HCT116 (cell line): ENCODE results near the gene LRRN2. TPM values are rescaled to one million over a fixed set of nuclear protein-coding genes. Genes with fewer than 3 reads are reported as not detected.

ENCODE experiments used
- ATAC-seq: fragments of 200-7000 bp; cut with Tn5 transposase; 2 replicates; pipeline ENCODE4 v1.9.1; 2020; ENCODE audit warnings: mild to moderate bottlenecking, moderate library complexity
- BruUV-seq: library from RNA; stranded (reverse); fragments of 400-500 nt; replicated peaks from 2 replicates; lab custom pipeline; 2021; lab: Mats Ljungman, UMichigan
- CTCF ChIA-PET: fragments of 300-600 bp; sonication (Branson Sonifier 250); formaldehyde crosslinking; loops from one replicate; lab custom pipeline; 2021; ENCODE audit warnings: antibody characterized with exemption; lab: Charles Lee
- POLR2A ChIA-PET: fragments of 300-600, 350-600 bp; sonication (Branson Sonifier 250); formaldehyde crosslinking; loops from one replicate; lab custom pipeline; 2021; ENCODE audit warnings: antibody characterized with exemption; lab: Charles Lee
- RAD21 ChIA-PET, 2 experiments: fragments of 300-600 bp; sonication (Branson Sonifier 250); formaldehyde crosslinking; loops; one replicate each; lab custom pipeline; 2023; ENCODE audit warnings: low total read pairs in 2 of 2; ENCODE audit not compliant: uncharacterized antibody in 2 of 2, unreplicated experiment in 2 of 2, low non-redundant PET in 1 of 2; lab: Charles Lee
- DNase-seq: peaks from one replicate; pipeline ENCODE4 v3.0.0-alpha.2; 2010; ENCODE audit warnings: low read depth, low spot score
- H2AFZ ChIP-seq: fragments of 200-600 bp; shearing (Covaris generic), sonication (generic); 2 replicates; pipeline ENCODE4 v1.6.1; 2017; ENCODE audit warnings: low read depth, mixed run types, mixed read lengths, antibody characterized with exemption, low read length; ENCODE audit not compliant: poor library complexity, severe bottlenecking
- H3K27ac ChIP-seq: 2 replicates; pipeline ENCODE4 v1.5.1; 2012; ENCODE audit warnings: low read depth, low read length
- H3K27me3 ChIP-seq: fragments of 200-600 bp; sonication (generic); 2 replicates; pipeline ENCODE4 v1.6.1; 2016; ENCODE audit warnings: mixed run types, low read length, mixed read lengths; ENCODE audit not compliant: insufficient read depth
- H3K36me3 ChIP-seq, 2 experiments: fragments of 200-500 bp in 1 of 2; fragments of 200-600 bp in 1 of 2; sonication (Bioruptor generic) in 1 of 2; sonication (generic) in 1 of 2; 2 replicates each; pipeline versions ENCODE4 v1.5.1 to v1.6.1; 2014 to 2016; ENCODE audit warnings: low read length in 2 of 2, inconsistent platforms in 1 of 2, mixed read lengths in 1 of 2, mixed run types in 1 of 2; ENCODE audit not compliant: insufficient read depth in 2 of 2, control insufficient read depth in 1 of 2
- H3K4me1 ChIP-seq, 2 experiments: fragments of 200-600 bp in 1 of 2; sonication (generic) in 1 of 2; 2 replicates each; pipeline versions ENCODE4 v1.5.1 to v1.6.1; 2012 to 2017; ENCODE audit warnings: low read length in 2 of 2, inconsistent platforms in 1 of 2, mild to moderate bottlenecking in 1 of 2, mixed read lengths in 1 of 2, mixed run types in 1 of 2, moderate library complexity in 1 of 2; ENCODE audit not compliant: insufficient read depth in 2 of 2, control insufficient read depth in 1 of 2
- H3K4me2 ChIP-seq: fragments of 200-600 bp; sonication (generic); 2 replicates; pipeline ENCODE4 v1.6.1; 2017; ENCODE audit warnings: mixed run types, low read length, mixed read lengths
- H3K4me3 ChIP-seq, 2 experiments: fragments of 200-600 bp in 1 of 2; sonication (generic) in 1 of 2; replicated peaks in 1 of 2; 2 replicates each; pipeline ENCODE4 v1.5.1; 2011 to 2016; ENCODE audit warnings: low read length in 2 of 2, control low read depth in 1 of 2, low read depth in 1 of 2, mild to moderate bottlenecking in 1 of 2, mixed read lengths in 1 of 2, mixed run types in 1 of 2
- H3K79me2 ChIP-seq: fragments of 200-600 bp; sonication (generic); 2 replicates; pipeline ENCODE4 v1.6.1; 2017; ENCODE audit warnings: mild to moderate bottlenecking, mixed run types, low read length, moderate library complexity, mixed read lengths; ENCODE audit not compliant: insufficient read depth
- H3K9ac ChIP-seq: fragments of 200-600 bp; sonication (generic); 2 replicates; pipeline ENCODE4 v1.6.1; 2016; ENCODE audit warnings: low read length, mixed read lengths
- H3K9me2 ChIP-seq: fragments of 200-600 bp; sonication (generic), shearing (Covaris generic); 2 replicates; pipeline ENCODE4 v1.6.1; 2017; ENCODE audit warnings: mixed run types, mild to moderate bottlenecking, moderate library complexity; ENCODE audit not compliant: insufficient read depth
- H3K9me3 ChIP-seq, 2 experiments: fragments of 200-500 bp in 1 of 2; fragments of 200-600 bp in 1 of 2; sonication (Bioruptor generic) in 1 of 2; sonication (generic) in 1 of 2; 2 replicates each; pipeline ENCODE4 v1.6.1; 2014 to 2017; ENCODE audit warnings: low read length in 2 of 2, mixed read lengths in 2 of 2, inconsistent platforms in 1 of 2, low read depth in 1 of 2, mild to moderate bottlenecking in 1 of 2, mixed run types in 1 of 2, moderate library complexity in 1 of 2; ENCODE audit not compliant: control insufficient read depth in 1 of 2, insufficient read depth in 1 of 2
- H4K20me1 ChIP-seq: fragments of 200-600 bp; sonication (generic), shearing (Covaris generic); 2 replicates; pipeline ENCODE4 v1.6.1; 2017; ENCODE audit warnings: mixed run types, mild to moderate bottlenecking, moderate library complexity; ENCODE audit not compliant: insufficient read depth
- ATF3 ChIP-seq: IDR thresholded peaks from 2 replicates; pipeline ENCODE4 v1.6.1; 2012
- CEBPB ChIP-seq: IDR thresholded peaks from 2 replicates; pipeline ENCODE4 v1.6.1; 2012; ENCODE audit warnings: low read depth
- ELF1 ChIP-seq: IDR thresholded peaks from 2 replicates; pipeline ENCODE4 v1.6.1; 2012; ENCODE audit warnings: low read depth, borderline replicate concordance
- FOSL1 ChIP-seq: IDR thresholded peaks from 2 replicates; pipeline ENCODE4 v1.6.1; 2012; ENCODE audit warnings: low read depth
- JUND ChIP-seq: IDR thresholded peaks from 2 replicates; pipeline ENCODE4 v1.6.1; 2012
- POLR2A ChIP-seq: IDR thresholded peaks from 2 replicates; pipeline ENCODE4 v1.7.0; 2011; ENCODE audit warnings: borderline replicate concordance; ENCODE audit not compliant: insufficient read depth, insufficient read length; ENCODE audit errors: extremely low read depth
- POLR2AphosphoS5 ChIP-seq: IDR thresholded peaks from 2 replicates; pipeline ENCODE4 v1.6.1; 2011; ENCODE audit warnings: mild to moderate bottlenecking, low read depth, low read length, moderate library complexity
- RAD21 ChIP-seq: IDR thresholded peaks from 2 replicates; pipeline ENCODE4 v1.6.1; 2012; ENCODE audit warnings: low read depth, mild to moderate bottlenecking
- SIN3A ChIP-seq: IDR thresholded peaks from 2 replicates; pipeline ENCODE4 v1.6.1; 2012; ENCODE audit warnings: low read depth
- SP1 ChIP-seq: IDR thresholded peaks from 2 replicates; pipeline ENCODE4 v1.6.1; 2012; ENCODE audit warnings: low read depth
- SRF ChIP-seq: IDR thresholded peaks from 2 replicates; pipeline ENCODE4 v1.6.1; 2012; ENCODE audit warnings: low read depth
- TCF7L2 ChIP-seq: IDR thresholded peaks from 2 replicates; pipeline ENCODE4 v1.7.0; 2011; ENCODE audit warnings: borderline replicate concordance, inconsistent platforms; ENCODE audit not compliant: insufficient read depth, insufficient read length; ENCODE audit errors: extremely low read depth
- YY1 ChIP-seq: IDR thresholded peaks from 2 replicates; pipeline ENCODE4 v1.6.1; 2011; ENCODE audit warnings: low read length, low read depth, moderate library complexity, mild to moderate bottlenecking; ENCODE audit not compliant: insufficient replicate concordance; ENCODE audit errors: extremely low read depth
- ZFX ChIP-seq: fragments of 450-650 bp; IDR thresholded peaks from 2 replicates; pipeline ENCODE4 v1.6.1; 2017
- ZNF274 ChIP-seq: fragments of 200-500 bp; sonication (Bioruptor generic); IDR thresholded peaks from 2 replicates; pipeline ENCODE4 v1.6.1; 2014; ENCODE audit warnings: mild to moderate bottlenecking, low read depth, low read length, inconsistent platforms
- intact Hi-C: fragments of 100-400 bp; cut with micrococcal nuclease; formaldehyde crosslinking; loops from 2 replicates; pipeline ENCODE4 v1.10.0; 2022
- total RNA-seq: library from RNA; stranded (reverse); gene quantifications from one replicate; pipeline ENCODE4 v1.2.1, GENCODE V29; 2021; ENCODE audit not compliant: unreplicated experiment
- TF ChIP-seq, protein P1 (sequence below): IDR thresholded peaks from 2 replicates; pipeline ENCODE4 v1.6.1; 2012

LRRN2 gene
- total RNA-seq, 1 experiment from 2014 or later: 3.2 TPM

GRCh38 chr1:204721373-204722055, 36.0 kb upstream of the LRRN2 start:
- Histone ChIP-seq H3K4me1 (peaks cover 0 to 11% of the 10 kb centered on the region in 2 experiments; a peak in 2 of 4 replicates), H3K36me3 (no peaks in the 10 kb centered on the region), H3K4me2 (no peak overlapping the region), H3K79me2 (no peaks in the 10 kb centered on the region), H3K9ac (no peak overlapping the region), H4K20me1 (no peaks in the 10 kb centered on the region), H3K4me3 (no peak overlapping the region), H3K27ac (no peak overlapping the region), H3K9me2 (no peaks in the 10 kb centered on the region), H2AFZ (no peak overlapping the region), H3K9me3 (no peaks in the 10 kb centered on the region), H3K27me3 (no peaks in the 10 kb centered on the region)
- DNase-seq (no peak), ATAC-seq (no peak)
- ChIA-PET RAD21 (no interaction called here), CTCF (no interaction called here), POLR2A (no interaction called here)
- TF ChIP-seq SP1 (no peak), ATF3 (no peak), RAD21 (no peak), SRF (no peak), ZFX (no peak), FOSL1 (no peak), CEBPB (no peak), ELF1 (no peak), TCF7L2 (no peak), JUND (no peak), POLR2A (no peak), SIN3A (no peak), ZNF274 (no peak), POLR2AphosphoS5 (no peak), YY1 (no peak)
- TF ChIP-seq, protein P1, sequence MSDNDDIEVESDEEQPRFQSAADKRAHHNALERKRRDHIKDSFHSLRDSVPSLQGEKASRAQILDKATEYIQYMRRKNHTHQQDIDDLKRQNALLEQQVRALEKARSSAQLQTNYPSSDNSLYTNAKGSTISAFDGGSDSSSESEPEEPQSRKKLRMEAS: no peak
- no TSS peak for BruUV-seq
- intact Hi-C loops: no loop called here
